Tibial artery (tissue), 4 donors: ENCODE measurements around the gene CDH11.

Experiments used
- DNase-seq, 2 donors: peaks; one replicate each; pipeline ENCODE4 v3.0.0-alpha.2; 2019
- H3K27ac ChIP-seq, 2 donors: fragments of 200-600 bp; sonication (generic) in 1 of 2; 1 replicate in 1 of 2; 2 replicates in 1 of 2; pipeline ENCODE4 v1.5.1; 2018 to 2019; ENCODE audit warnings: mild to moderate bottlenecking in 1 of 2
- H3K27me3 ChIP-seq, 2 donors: fragments of 200-600 bp; sonication (generic) in 1 of 2; one replicate each; pipeline versions ENCODE4 v1.5.1 to v1.6.0; 2016 to 2019
- H3K36me3 ChIP-seq, 3 donors: fragments of 200-600 bp; sonication (generic) in 2 of 3; one replicate each; pipeline ENCODE4 v1.5.1; 2016 to 2019; ENCODE audit warnings: mild to moderate bottlenecking in 2 of 3
- H3K4me1 ChIP-seq, 4 donors: fragments of 200-600 bp; sonication (generic) in 2 of 4; 1 replicate in 3 of 4; 2 replicates in 1 of 4; pipeline ENCODE4 v1.5.1; 2016 to 2019
- H3K4me3 ChIP-seq, 2 donors: fragments of 200-600 bp; sonication (generic) in 1 of 2; 1 replicate in 1 of 2; 2 replicates in 1 of 2; pipeline ENCODE4 v1.5.1; 2018 to 2019; ENCODE audit warnings: mild to moderate bottlenecking in 2 of 2
- H3K9me3 ChIP-seq, 3 donors: fragments of 200-600 bp; sonication (generic) in 1 of 3; one replicate each; pipeline ENCODE4 v1.5.1; 2016 to 2019
- intact Hi-C: fragments of 100-400 bp; cut with DNase I; formaldehyde crosslinking; loops from one replicate; pipeline ENCODE4 v1.15.0; 2023; ENCODE audit warnings: low total_unique reads
- TF ChIP-seq, protein P1 (sequence below), 2 experiments: fragments of 200-600 bp in 1 of 2; fragments of 450-650 bp in 1 of 2; IDR thresholded peaks; one replicate each; pipeline ENCODE4 v1.5.1; 2017 to 2019; ENCODE audit warnings: antibody characterized with exemption in 2 of 2, mild to moderate bottlenecking in 1 of 2, moderate library complexity in 1 of 2

The CDH11 gene

GRCh38 chr16:65002265-65002664 is 119.6 kb downstream of the CDH11 start:
- no peaks in the 10 kb centered on the region for H3K4me1 ChIP-seq
- no peak overlapping the region for H3K4me3 ChIP-seq
- no peaks in the 10 kb centered on the region for H3K27me3 ChIP-seq
- intact Hi-C loops, result no loop called here
- TF ChIP-seq, protein P1, sequence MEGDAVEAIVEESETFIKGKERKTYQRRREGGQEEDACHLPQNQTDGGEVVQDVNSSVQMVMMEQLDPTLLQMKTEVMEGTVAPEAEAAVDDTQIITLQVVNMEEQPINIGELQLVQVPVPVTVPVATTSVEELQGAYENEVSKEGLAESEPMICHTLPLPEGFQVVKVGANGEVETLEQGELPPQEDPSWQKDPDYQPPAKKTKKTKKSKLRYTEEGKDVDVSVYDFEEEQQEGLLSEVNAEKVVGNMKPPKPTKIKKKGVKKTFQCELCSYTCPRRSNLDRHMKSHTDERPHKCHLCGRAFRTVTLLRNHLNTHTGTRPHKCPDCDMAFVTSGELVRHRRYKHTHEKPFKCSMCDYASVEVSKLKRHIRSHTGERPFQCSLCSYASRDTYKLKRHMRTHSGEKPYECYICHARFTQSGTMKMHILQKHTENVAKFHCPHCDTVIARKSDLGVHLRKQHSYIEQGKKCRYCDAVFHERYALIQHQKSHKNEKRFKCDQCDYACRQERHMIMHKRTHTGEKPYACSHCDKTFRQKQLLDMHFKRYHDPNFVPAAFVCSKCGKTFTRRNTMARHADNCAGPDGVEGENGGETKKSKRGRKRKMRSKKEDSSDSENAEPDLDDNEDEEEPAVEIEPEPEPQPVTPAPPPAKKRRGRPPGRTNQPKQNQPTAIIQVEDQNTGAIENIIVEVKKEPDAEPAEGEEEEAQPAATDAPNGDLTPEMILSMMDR (IDR thresholded peaks at IDR 0.05), result no peak
- no peak for DNase-seq
- no peak overlapping the region for H3K27ac ChIP-seq
- peaks cover 12 to 40% (median 39%) of the 10 kb centered on the region in 3 donors for H3K36me3 ChIP-seq
- no peaks in the 10 kb centered on the region for H3K9me3 ChIP-seq

DNA sequence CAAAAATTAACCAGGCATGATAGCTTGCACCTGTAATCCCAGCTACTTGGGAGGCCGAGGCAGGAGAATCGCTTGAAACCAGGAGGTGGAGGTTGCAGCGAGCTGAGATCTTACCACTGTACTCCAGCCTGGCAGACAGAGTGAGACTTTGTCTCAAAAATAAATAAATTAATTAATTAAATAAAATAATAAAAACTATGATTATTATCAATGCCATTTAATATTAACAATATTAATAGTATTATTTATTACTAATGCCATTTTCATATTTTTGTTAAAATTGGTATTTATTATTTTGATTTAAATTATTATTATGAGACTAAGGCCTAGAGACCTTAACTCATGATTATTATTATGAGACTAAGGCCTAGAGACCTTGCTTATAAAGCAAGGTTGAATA is 121.2 kb downstream of the CDH11 start:
- intact Hi-C loops, result no loop called here
- no peak overlapping the region for H3K27ac ChIP-seq
- peaks cover 12 to 44% (median 36%) of the 10 kb centered on the region in 3 donors for H3K36me3 ChIP-seq
- TF ChIP-seq, protein P1 (IDR thresholded peaks at IDR 0.05), result no peak
- H3K9me3 ChIP-seq, result no peaks in the 10 kb centered on the region
- H3K4me1 ChIP-seq, result no peaks in the 10 kb centered on the region
- no peaks in the 10 kb centered on the region for H3K27me3 ChIP-seq
- no peak for DNase-seq
- H3K4me3 ChIP-seq, result no peak overlapping the region

DNA sequence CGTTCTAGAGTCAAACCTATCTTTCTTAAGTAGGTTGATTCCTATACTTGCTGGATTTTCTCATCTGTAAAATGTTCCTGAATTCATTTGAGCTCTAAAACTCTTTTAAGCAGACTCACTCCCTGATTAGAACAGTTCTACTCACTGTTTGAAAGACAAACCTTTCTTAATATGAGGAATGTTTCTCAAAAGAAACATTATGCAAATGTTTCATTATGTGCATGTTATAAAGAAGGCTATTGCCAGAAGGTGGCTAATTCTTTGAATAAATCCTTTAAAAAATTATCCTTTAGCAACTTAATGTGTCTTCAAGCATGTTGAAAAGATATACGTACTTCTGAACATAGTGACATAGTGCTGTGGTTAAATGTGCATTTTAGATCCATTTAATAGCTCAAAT is 124.1 kb downstream of the CDH11 start:
- no peaks in the 10 kb centered on the region for H3K4me1 ChIP-seq
- H3K27me3 ChIP-seq, result no peaks in the 10 kb centered on the region
- no peaks in the 10 kb centered on the region for H3K9me3 ChIP-seq
- H3K36me3 ChIP-seq, result peaks cover 15 to 34% (median 23%) of the 10 kb centered on the region in 3 donors
- intact Hi-C loops, result no loop called here
- DNase-seq, result no peak
- no peak overlapping the region for H3K4me3 ChIP-seq
- TF ChIP-seq, protein P1 (IDR thresholded peaks at IDR 0.05), result no peak
- no peak overlapping the region for H3K27ac ChIP-seq

GRCh38 chr16:64997121-64997520 is 124.7 kb downstream of the CDH11 start:
- Histone ChIP-seq H3K36me3 (peaks cover 21 to 40% (median 29%) of the 10 kb centered on the region in 3 donors), H3K4me1 (no peaks in the 10 kb centered on the region), H3K4me3 (no peak overlapping the region), H3K27me3 (no peaks in the 10 kb centered on the region), H3K27ac (no peak overlapping the region), H3K9me3 (no peaks in the 10 kb centered on the region)
- TF ChIP-seq, protein P1 (IDR thresholded peaks at IDR 0.05), result no peak
- intact Hi-C loops, result no loop called here
- DNase-seq, result no peak

GRCh38 chr16:64996641-64997040 is 125.2 kb downstream of the CDH11 start:
- no peak for DNase-seq
- intact Hi-C loops, result no loop called here
- TF ChIP-seq, protein P1 (IDR thresholded peaks at IDR 0.05), result no peak
- Histone ChIP-seq H3K4me3 (no peak overlapping the region), H3K4me1 (no peaks in the 10 kb centered on the region), H3K36me3 (peaks cover 24 to 45% (median 34%) of the 10 kb centered on the region in 3 donors), H3K9me3 (no peaks in the 10 kb centered on the region), H3K27me3 (no peaks in the 10 kb centered on the region), H3K27ac (no peak overlapping the region)

DNA sequence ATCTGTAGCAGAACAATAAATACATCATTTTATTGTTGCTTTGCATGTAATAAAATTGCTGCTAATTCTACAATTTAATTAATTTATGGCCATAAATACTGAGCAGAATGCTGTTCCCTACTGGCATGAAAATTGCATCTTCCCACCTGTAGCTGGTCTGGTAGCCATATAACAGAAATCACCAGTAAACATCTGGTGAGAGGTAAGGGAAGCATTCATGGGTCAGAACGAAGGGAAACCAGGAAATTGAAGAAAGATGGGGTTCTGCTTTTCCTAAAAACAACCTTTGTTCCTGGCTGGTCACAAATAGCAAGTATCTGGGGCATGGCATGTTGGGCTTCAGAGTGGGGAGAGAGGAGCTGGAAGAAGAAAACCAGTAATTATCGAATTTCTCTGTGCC is 128.4 kb downstream of the CDH11 start:
- Histone ChIP-seq H3K27ac (no peak overlapping the region), H3K9me3 (no peaks in the 10 kb centered on the region), H3K27me3 (no peaks in the 10 kb centered on the region), H3K4me1 (no peaks in the 10 kb centered on the region), H3K36me3 (peaks cover 28 to 67% (median 47%) of the 10 kb centered on the region in 3 donors), H3K4me3 (no peak overlapping the region)
- TF ChIP-seq, protein P1 (IDR thresholded peaks at IDR 0.05), result no peak
- intact Hi-C loops, result no loop called here
- no peak for DNase-seq
